RPMI8226 (cell line): ENCODE measurements around the gene EXT2.

Experiments
- DNase-seq: peaks from one replicate; pipeline ENCODE4 v3.0.0-alpha.2; 2015

The EXT2 gene

GRCh38 chr11:44088377-44088776 lies 7.1 kb upstream of the EXT2 start:
- no peak for DNase-seq

- no peak for DNase-seq
These were observed 6.6 kb upstream of the EXT2 start for GRCh38 chr11:44088871-44089270.

GRCh38 chr11:44090539-44090938 lies 4.9 kb upstream of the EXT2 start:
- DNase-seq = no peak

GRCh38 chr11:44094260-44094868 lies 1.1 kb upstream of the EXT2 start:
- peak; percentile 77 for DNase-seq

- no peak for DNase-seq
These were observed 1.1 kb downstream of the EXT2 start for GRCh38 chr11:44096360-44097185.

- DNase-seq = no peak
These were observed 2.3 kb downstream of the EXT2 start for GRCh38 chr11:44097821-44098220.

GRCh38 chr11:44101098-44101497 lies 5.6 kb downstream of the EXT2 start:
- no peak for DNase-seq

- no peak for DNase-seq
These were observed 9.2 kb downstream of the EXT2 start for GRCh38 chr11:44104481-44105294.

GRCh38 chr11:44108260-44108659 lies 12.8 kb downstream of the EXT2 start:
- no peak for DNase-seq

- peak; percentile 54 for DNase-seq
These were observed 14.8 kb downstream of the EXT2 start for GRCh38 chr11:44110231-44110679.

GRCh38 chr11:44112091-44112821 lies 16.8 kb downstream of the EXT2 start:
- DNase-seq = peak; percentile 47

- no peak for DNase-seq
These were observed 17.5 kb downstream of the EXT2 start for GRCh38 chr11:44113018-44113417.

- no peak for DNase-seq
These were observed 18.1 kb downstream of the EXT2 start for GRCh38 chr11:44113572-44113971.

- no peak for DNase-seq
These were observed 20.9 kb downstream of the EXT2 start for GRCh38 chr11:44116234-44116830.

GRCh38 chr11:44120169-44120568 lies 24.7 kb downstream of the EXT2 start:
- DNase-seq = no peak

GRCh38 chr11:44125598-44125997 lies 30.1 kb downstream of the EXT2 start:
- DNase-seq = no peak

GRCh38 chr11:44126304-44126703 lies 30.8 kb downstream of the EXT2 start:
- no peak for DNase-seq

- no peak for DNase-seq
These were observed 31.7 kb downstream of the EXT2 start for GRCh38 chr11:44127130-44127529.

GRCh38 chr11:44128729-44129128 lies 33.3 kb downstream of the EXT2 start:
- DNase-seq = no peak

- DNase-seq = no peak
These were observed 35.3 kb downstream of the EXT2 start for GRCh38 chr11:44130751-44131150.

GRCh38 chr11:44133335-44133946 lies 38.0 kb downstream of the EXT2 start:
- peak; percentile 8 for DNase-seq

- no peak for DNase-seq
These were observed 39.1 kb downstream of the EXT2 start for GRCh38 chr11:44134625-44135024.
